Activated T-cell treated with anti-CD3 and anti-CD28 coated beads, Interleukin-2, amount 50 U/mL, for 24 hours (primary cell): ENCODE results near the gene KIF26A.

Source experiments
- DNase-seq: peaks from one replicate; pipeline ENCODE4 v3.0.0-alpha.2; 2020
- H3K27ac Mint-ChIP-seq: 2 replicates; pipeline ENCODE4 v1.8.0; 2020; ENCODE audit warnings: mild to moderate bottlenecking, mixed read lengths
- H3K27me3 Mint-ChIP-seq: 2 replicates; pipeline ENCODE4 v1.8.0; 2020; ENCODE audit warnings: mixed read lengths
- H3K36me3 Mint-ChIP-seq: 2 replicates; pipeline ENCODE4 v1.8.0; 2020; ENCODE audit warnings: low read depth, mixed read lengths
- H3K4me1 Mint-ChIP-seq: 2 replicates; pipeline ENCODE4 v1.8.0; 2020; ENCODE audit warnings: low read depth, mixed read lengths
- H3K4me3 Mint-ChIP-seq: 2 replicates; pipeline ENCODE4 v1.8.0; 2020; ENCODE audit warnings: mild to moderate bottlenecking, moderate library complexity, mixed read lengths
- H3K9me3 Mint-ChIP-seq: 2 replicates; pipeline ENCODE4 v1.8.0; 2020; ENCODE audit warnings: mixed read lengths

Gene KIF26A

GRCh38 chr14:104098272-104099095 is 39.9 kb upstream of the KIF26A start:
- Mint-ChIP-seq H3K9me3 (no peaks in the 10 kb centered on the region), H3K27ac (no peak overlapping the region), H3K4me1 (peaks cover 3% of the 10 kb centered on the region), H3K36me3 (no peaks in the 10 kb centered on the region), H3K27me3 (no peaks in the 10 kb centered on the region), H3K4me3 (no peak overlapping the region)
- DNase-seq = no peak

DNA sequence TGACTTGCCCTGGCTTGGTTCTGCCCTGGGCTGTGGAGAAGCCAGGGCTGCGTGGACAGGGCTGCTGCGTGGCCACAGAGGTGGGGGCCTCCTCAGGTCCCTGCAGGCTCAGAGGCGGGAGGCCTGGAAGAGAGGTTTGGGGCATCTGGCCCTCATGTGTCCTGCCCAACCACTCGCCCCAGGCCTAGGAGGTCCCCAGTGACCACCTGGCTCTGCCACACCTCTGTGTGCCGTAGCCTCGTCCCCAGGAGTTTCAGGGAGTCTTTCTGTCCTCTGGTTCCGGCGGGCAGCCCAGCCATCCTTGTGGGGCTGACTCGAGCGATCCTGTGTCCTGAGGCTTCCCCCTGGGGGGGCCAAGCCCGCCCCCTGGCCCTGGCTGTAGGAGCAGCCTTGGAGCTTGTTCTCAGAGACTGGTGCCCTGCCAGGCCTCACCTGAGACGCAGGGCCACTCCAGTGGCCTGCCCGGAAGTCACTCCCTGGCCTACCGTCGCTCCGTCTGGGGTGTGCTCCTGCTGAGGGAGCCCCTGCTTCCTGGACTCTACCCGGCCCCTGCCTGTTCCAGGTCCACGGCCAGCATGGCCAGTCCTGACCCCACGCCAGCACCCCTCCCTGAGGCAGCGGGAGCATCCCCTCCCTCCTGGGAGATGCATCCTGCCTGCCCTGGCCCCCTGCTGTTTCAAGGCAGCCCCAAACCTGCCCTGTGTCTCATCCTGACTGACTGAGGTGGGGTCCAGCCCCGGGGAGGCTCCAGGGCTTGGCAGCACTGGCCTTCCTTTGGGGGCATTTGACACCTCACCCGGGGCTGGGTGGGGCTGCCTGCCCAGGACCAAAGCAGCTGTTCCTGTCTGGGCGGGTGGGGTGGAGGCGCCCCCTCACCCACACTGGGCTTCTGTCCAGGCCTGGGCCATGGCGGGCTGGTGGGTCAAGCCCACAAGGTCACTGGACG is 39.0 kb upstream of the KIF26A start:
- H3K36me3 Mint-ChIP-seq = no peaks in the 10 kb centered on the region
- no peak overlapping the region for H3K4me3 Mint-ChIP-seq
- H3K27ac Mint-ChIP-seq = no peak overlapping the region
- no peaks in the 10 kb centered on the region for H3K27me3 Mint-ChIP-seq
- no peak for DNase-seq
- peaks cover 2% of the 10 kb centered on the region for H3K4me1 Mint-ChIP-seq
- no peaks in the 10 kb centered on the region for H3K9me3 Mint-ChIP-seq

DNA sequence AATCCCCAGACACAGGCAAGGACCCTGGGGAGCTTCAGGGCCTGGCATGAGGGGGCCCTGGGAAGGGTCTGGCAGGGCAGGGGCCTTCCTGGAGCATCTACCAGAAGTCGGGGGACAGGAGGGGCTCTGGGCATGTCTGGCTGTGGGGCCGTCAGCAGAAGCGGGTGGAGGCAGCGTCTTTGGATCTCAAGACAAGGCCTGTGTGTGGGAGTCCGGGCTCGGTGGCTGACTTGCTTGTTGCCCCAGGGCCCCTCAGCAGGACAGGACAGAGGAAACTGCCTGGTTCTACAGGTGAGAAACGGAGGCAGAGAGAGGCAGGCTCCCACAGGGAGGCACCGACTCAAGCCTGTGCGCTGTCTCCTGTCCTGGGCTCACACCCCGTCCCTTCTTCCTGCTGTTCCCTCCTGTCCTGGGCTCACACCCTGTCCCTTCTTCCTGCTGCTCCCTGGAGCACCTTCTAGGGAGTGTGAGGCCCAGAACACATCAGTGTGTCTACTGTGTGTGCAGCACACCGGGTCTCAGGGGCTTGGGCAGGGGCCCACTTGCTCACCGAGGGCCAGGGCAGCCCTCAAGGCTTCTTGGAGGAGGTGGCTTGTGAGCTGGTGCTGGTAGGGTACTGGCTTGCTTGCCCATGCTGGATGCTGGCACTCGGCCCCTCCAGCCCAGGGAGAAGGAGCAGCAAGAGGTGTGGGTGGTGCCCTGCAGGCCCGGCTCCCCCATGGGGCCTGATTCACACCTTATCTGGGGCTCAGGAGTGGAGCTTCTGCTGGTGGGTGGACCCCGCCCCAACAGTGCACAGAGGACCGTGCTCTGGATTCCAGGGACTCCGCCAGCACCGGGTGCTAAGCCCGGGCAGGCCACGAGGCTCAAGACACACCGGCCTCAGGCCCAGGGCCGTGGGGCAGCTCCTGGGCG is 38.0 kb upstream of the KIF26A start:
- no peak for DNase-seq
- no peak overlapping the region for H3K27ac Mint-ChIP-seq
- H3K4me1 Mint-ChIP-seq = no peaks in the 10 kb centered on the region
- H3K36me3 Mint-ChIP-seq = no peaks in the 10 kb centered on the region
- H3K27me3 Mint-ChIP-seq = no peaks in the 10 kb centered on the region
- H3K4me3 Mint-ChIP-seq = no peak overlapping the region
- no peaks in the 10 kb centered on the region for H3K9me3 Mint-ChIP-seq

- no peaks in the 10 kb centered on the region for H3K9me3 Mint-ChIP-seq
- no peak overlapping the region for H3K4me3 Mint-ChIP-seq
- H3K27me3 Mint-ChIP-seq = no peaks in the 10 kb centered on the region
- H3K4me1 Mint-ChIP-seq = no peaks in the 10 kb centered on the region
- H3K36me3 Mint-ChIP-seq = no peaks in the 10 kb centered on the region
- no peak for DNase-seq
- no peak overlapping the region for H3K27ac Mint-ChIP-seq
Measured at GRCh38 chr14:104101086-104101621, 37.2 kb upstream of the KIF26A start.

GRCh38 chr14:104101651-104102281 is 36.6 kb upstream of the KIF26A start:
- Mint-ChIP-seq H3K27ac (no peak overlapping the region), H3K4me3 (no peak overlapping the region), H3K4me1 (no peaks in the 10 kb centered on the region), H3K36me3 (no peaks in the 10 kb centered on the region), H3K27me3 (no peaks in the 10 kb centered on the region), H3K9me3 (no peaks in the 10 kb centered on the region)
- DNase-seq = no peak

- Mint-ChIP-seq H3K4me1 (no peaks in the 10 kb centered on the region), H3K36me3 (no peaks in the 10 kb centered on the region), H3K4me3 (no peak overlapping the region), H3K9me3 (no peaks in the 10 kb centered on the region), H3K27me3 (no peaks in the 10 kb centered on the region), H3K27ac (no peak overlapping the region)
- DNase-seq = no peak
Measured at GRCh38 chr14:104102282-104102914, 36.0 kb upstream of the KIF26A start.

GRCh38 chr14:104103061-104103445 is 35.3 kb upstream of the KIF26A start:
- Mint-ChIP-seq H3K9me3 (no peaks in the 10 kb centered on the region), H3K36me3 (no peaks in the 10 kb centered on the region), H3K4me1 (no peaks in the 10 kb centered on the region), H3K4me3 (no peak overlapping the region), H3K27me3 (no peaks in the 10 kb centered on the region), H3K27ac (no peak overlapping the region)
- DNase-seq = no peak

DNA sequence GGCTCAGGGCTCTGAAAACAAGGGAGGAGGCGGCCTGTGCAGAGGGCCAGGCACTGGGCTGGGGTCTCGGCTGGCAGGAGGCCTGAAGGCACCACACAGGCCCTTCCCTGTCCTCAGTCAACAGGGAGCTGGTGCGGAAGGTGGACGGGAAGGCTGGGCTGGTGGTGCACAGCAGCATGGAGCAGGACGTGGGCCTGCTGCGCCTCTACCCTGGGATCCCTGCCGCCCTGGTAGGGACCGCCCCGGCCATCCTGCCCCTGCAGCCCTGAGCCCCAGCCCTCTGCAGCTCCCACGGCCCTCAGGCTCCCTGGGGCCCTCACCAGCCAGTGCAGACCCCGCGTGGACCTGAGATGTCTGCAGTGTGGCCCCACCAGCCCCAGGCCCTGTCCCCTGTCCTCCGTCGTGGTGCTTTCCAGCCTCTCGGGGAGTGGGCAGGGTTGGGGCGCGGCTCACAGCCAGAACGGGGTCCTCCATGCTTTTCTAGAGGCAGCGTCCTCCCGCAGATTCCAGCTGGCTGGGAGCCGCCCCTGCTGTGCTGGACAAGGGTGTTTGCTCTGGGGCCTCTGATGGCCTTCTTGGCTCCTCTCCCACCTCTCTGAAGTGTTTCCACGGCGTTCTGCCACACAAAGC is 34.8 kb upstream of the KIF26A start:
- Mint-ChIP-seq H3K9me3 (no peaks in the 10 kb centered on the region), H3K27me3 (no peaks in the 10 kb centered on the region), H3K4me3 (no peak overlapping the region), H3K4me1 (no peaks in the 10 kb centered on the region), H3K36me3 (no peaks in the 10 kb centered on the region), H3K27ac (no peak overlapping the region)
- no peak for DNase-seq

GRCh38 chr14:104104076-104104901 is 34.1 kb upstream of the KIF26A start:
- Mint-ChIP-seq H3K4me3 (no peak overlapping the region), H3K9me3 (no peaks in the 10 kb centered on the region), H3K36me3 (no peaks in the 10 kb centered on the region), H3K4me1 (no peaks in the 10 kb centered on the region), H3K27ac (no peak overlapping the region), H3K27me3 (no peaks in the 10 kb centered on the region)
- DNase-seq = no peak

- Mint-ChIP-seq H3K27ac (no peak overlapping the region), H3K4me3 (no peak overlapping the region), H3K27me3 (no peaks in the 10 kb centered on the region), H3K36me3 (no peaks in the 10 kb centered on the region), H3K4me1 (no peaks in the 10 kb centered on the region), H3K9me3 (no peaks in the 10 kb centered on the region)
- DNase-seq = no peak
Measured at GRCh38 chr14:104105071-104105821, 33.1 kb upstream of the KIF26A start.

DNA sequence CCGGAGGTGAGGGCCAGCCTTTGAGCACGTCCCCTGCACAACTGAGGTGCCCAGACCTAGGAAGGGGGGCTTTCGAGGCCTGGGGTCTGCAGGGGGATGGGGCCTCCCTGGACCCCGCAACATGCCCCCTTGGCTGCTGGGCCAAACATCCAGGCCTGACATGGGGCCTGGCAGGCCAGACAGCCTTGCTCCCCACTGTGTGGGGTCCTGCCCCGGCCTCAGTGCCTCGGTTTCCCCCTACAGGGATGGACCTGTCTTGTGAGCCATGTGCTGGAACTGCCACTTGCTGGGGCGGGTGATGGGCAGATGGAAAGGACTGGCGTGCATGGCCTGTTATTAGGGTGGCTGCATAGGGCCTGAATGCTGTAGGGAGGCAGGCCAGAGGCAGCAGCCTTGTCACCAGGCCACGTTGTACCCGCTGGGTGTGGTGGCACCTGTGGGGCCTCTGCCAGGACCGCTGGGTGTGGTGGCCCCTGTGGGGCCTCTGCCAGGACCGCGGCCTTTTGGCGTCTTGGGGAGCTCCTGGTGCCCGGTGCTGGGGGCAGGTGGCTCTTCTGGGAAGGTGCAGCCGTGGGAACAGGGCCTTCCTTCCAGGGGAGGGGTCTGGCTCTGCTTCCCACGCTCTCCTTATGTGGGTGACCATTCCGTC is 32.4 kb upstream of the KIF26A start:
- DNase-seq = no peak
- H3K27me3 Mint-ChIP-seq = no peaks in the 10 kb centered on the region
- H3K27ac Mint-ChIP-seq = no peak overlapping the region
- H3K9me3 Mint-ChIP-seq = no peaks in the 10 kb centered on the region
- no peaks in the 10 kb centered on the region for H3K4me1 Mint-ChIP-seq
- no peak overlapping the region for H3K4me3 Mint-ChIP-seq
- H3K36me3 Mint-ChIP-seq = no peaks in the 10 kb centered on the region
